ENCODE data around the gene FMR1. TPM values are rescaled to one million over a fixed set of nuclear protein-coding genes. Genes with fewer than 3 reads are reported as not detected.

FMR1 gene
- total and polyA plus RNA-seq, 2 experiments from 2014 or later, result 35.1 to 53.6 TPM

DNA sequence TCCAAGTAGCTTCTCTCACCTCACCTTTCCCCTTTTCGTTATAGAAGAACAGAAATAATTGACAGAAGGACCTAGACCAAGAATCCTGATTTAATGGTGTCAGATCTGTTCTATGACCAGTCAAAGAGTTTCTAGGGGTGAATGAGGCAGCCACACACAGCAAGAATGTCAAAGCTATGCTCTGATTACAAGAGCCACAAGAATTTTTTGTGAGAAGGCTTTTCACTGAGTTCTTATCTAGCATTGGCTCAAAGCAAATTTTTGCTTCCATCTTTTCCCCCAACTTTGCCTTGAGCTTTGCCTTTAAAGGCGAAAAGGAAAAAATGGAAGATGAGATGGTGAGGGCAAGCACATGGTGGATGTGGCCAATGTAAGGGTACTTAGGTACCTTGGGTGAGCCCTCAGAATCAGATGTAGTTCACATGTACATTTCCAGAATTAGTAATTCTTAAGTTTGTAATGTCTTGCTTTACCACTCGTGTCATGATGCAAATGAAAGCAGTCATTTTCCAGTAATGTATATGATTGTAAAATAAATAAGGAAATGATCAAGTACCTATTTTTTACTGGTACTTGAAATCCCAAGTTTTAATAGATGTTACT is 23.5 kb downstream of the FMR1 start:
- Histone ChIP-seq H3K27ac (no peak overlapping the region), H3K9me3 (ENCODE audit: low read depth) (no peaks in the 10 kb centered on the region), H3K4me1 (ENCODE audit: insufficient read depth) (no peaks in the 10 kb centered on the region), H4K20me1 (ENCODE audit: insufficient read depth, poor library complexity, severe bottlenecking) (no peaks in the 10 kb centered on the region), H3K9me2 (replicated peaks; ENCODE audit: insufficient read depth) (no peaks in the 10 kb centered on the region), H3K79me2 (no peaks in the 10 kb centered on the region), H3K4me2 (no peak overlapping the region), H3K27me3 (no peaks in the 10 kb centered on the region), H3K4me3 (no peak overlapping the region), H3K36me3 (replicated peaks; ENCODE audit: insufficient read depth, low read depth) (peaks cover 2% of the 10 kb centered on the region), H2AFZ (no peak overlapping the region)
- no peak for TF ChIP-seq CTCF (IDR thresholded peaks at IDR 0.05; ENCODE audit: poor library complexity)
- no peak for TF ChIP-seq EZH2 (IDR thresholded peaks at IDR 0.05; ENCODE audit: borderline replicate concordance)
- TF ChIP-seq EZH2phosphoT487 (IDR thresholded peaks at IDR 0.05; ENCODE audit: low read depth, severe bottlenecking, unreplicated experiment), result no peak
- DNase-seq (ENCODE audit: low spot score), result no peak
- 75% methylated on average over 3 of the region's 3 CpGs for WGBS (ENCODE audit: low lambda C conversion rate, missing lambda C conversion rate)

GRCh38 chrX:147945286-147945685 is 33.6 kb downstream of the FMR1 start:
- no peak for TF ChIP-seq EZH2 (IDR thresholded peaks at IDR 0.05; ENCODE audit: borderline replicate concordance)
- TF ChIP-seq EZH2phosphoT487 (IDR thresholded peaks at IDR 0.05; ENCODE audit: low read depth, severe bottlenecking, unreplicated experiment), result no peak
- no peak for TF ChIP-seq CTCF (IDR thresholded peaks at IDR 0.05; ENCODE audit: poor library complexity)
- no peaks in the 10 kb centered on the region for H3K79me2 ChIP-seq
- no peaks in the 10 kb centered on the region for H4K20me1 ChIP-seq (ENCODE audit: insufficient read depth, poor library complexity, severe bottlenecking)
- DNase-seq (ENCODE audit: low spot score), result no peak
- H3K4me2 ChIP-seq, result no peak overlapping the region
- no peaks in the 10 kb centered on the region for H3K9me3 ChIP-seq (ENCODE audit: low read depth)
- no peak overlapping the region for H3K4me3 ChIP-seq
- no peak overlapping the region for H2AFZ ChIP-seq
- H3K9me2 ChIP-seq (replicated peaks; ENCODE audit: insufficient read depth), result no peaks in the 10 kb centered on the region
- WGBS (ENCODE audit: low lambda C conversion rate, missing lambda C conversion rate), result 90% methylated on average over 5 of the region's 5 CpGs
- H3K27ac ChIP-seq, result no peak overlapping the region
- peaks cover 3% of the 10 kb centered on the region for H3K36me3 ChIP-seq (replicated peaks; ENCODE audit: insufficient read depth, low read depth)
- H3K4me1 ChIP-seq (ENCODE audit: insufficient read depth), result no peaks in the 10 kb centered on the region
- no peaks in the 10 kb centered on the region for H3K27me3 ChIP-seq

GRCh38 chrX:147948531-147948930 is 36.8 kb downstream of the FMR1 start:
- no peak overlapping the region for H3K4me2 ChIP-seq
- no peak overlapping the region for H2AFZ ChIP-seq
- no peaks in the 10 kb centered on the region for H3K4me1 ChIP-seq (ENCODE audit: insufficient read depth)
- no peak for TF ChIP-seq EZH2 (IDR thresholded peaks at IDR 0.05; ENCODE audit: borderline replicate concordance)
- TF ChIP-seq CTCF (IDR thresholded peaks at IDR 0.05; ENCODE audit: poor library complexity), result no peak
- TF ChIP-seq EZH2phosphoT487 (IDR thresholded peaks at IDR 0.05; ENCODE audit: low read depth, severe bottlenecking, unreplicated experiment), result no peak
- H3K9me2 ChIP-seq (replicated peaks; ENCODE audit: insufficient read depth), result no peaks in the 10 kb centered on the region
- 89% methylated on average over 7 of the region's 7 CpGs for WGBS (ENCODE audit: low lambda C conversion rate, missing lambda C conversion rate)
- no peak overlapping the region for H3K4me3 ChIP-seq
- no peaks in the 10 kb centered on the region for H3K9me3 ChIP-seq (ENCODE audit: low read depth)
- H4K20me1 ChIP-seq (ENCODE audit: insufficient read depth, poor library complexity, severe bottlenecking), result no peaks in the 10 kb centered on the region
- H3K27me3 ChIP-seq, result no peaks in the 10 kb centered on the region
- H3K79me2 ChIP-seq, result no peaks in the 10 kb centered on the region
- peaks cover 3% of the 10 kb centered on the region for H3K36me3 ChIP-seq (replicated peaks; ENCODE audit: insufficient read depth, low read depth)
- H3K27ac ChIP-seq, result no peak overlapping the region
- DNase-seq (ENCODE audit: low spot score), result no peak
